Spleen (tissue), 11 donors: Measurements from ENCODE around the gene HABP2. TPM values are rescaled to one million over a fixed set of nuclear protein-coding genes. Genes with fewer than 3 reads are reported as not detected.

Experiments used
- DNase-seq: peaks from one replicate; pipeline ENCODE4 v3.0.0-alpha.2; 2020
- H3K27ac ChIP-seq, 8 donors: fragments of 200-600 bp; sonication (generic) in 7 of 8; 1 replicate in 4 of 8; 2 replicates in 4 of 8; pipeline versions ENCODE4 v1.5.0 to v1.8.0; 2016 to 2021; ENCODE audit warnings: inconsistent platforms in 4 of 8, mild to moderate bottlenecking in 4 of 8, moderate library complexity in 1 of 8
- H3K27me3 ChIP-seq, 7 donors: fragments of 200-600 bp; sonication (generic) in 6 of 7; replicated peaks in 1 of 7; 1 replicate in 4 of 7; 2 replicates in 3 of 7; pipeline versions ENCODE4 v1.5.0 to v1.8.0; 2016 to 2021; ENCODE audit warnings: inconsistent platforms in 3 of 7, mild to moderate bottlenecking in 1 of 7
- H3K36me3 ChIP-seq, 6 donors: fragments of 200-600 bp; sonication (generic) in 5 of 6; 1 replicate in 4 of 6; 2 replicates in 2 of 6; pipeline versions ENCODE4 v1.5.0 to v1.8.0; 2016 to 2021; ENCODE audit warnings: inconsistent platforms in 2 of 6
- H3K4me1 ChIP-seq, 6 donors: fragments of 200-600 bp; sonication (generic) in 5 of 6; 1 replicate in 3 of 6; 2 replicates in 3 of 6; pipeline versions ENCODE4 v1.5.0 to v1.8.0; 2016 to 2021; ENCODE audit warnings: inconsistent platforms in 3 of 6
- H3K4me3 ChIP-seq, 8 donors: fragments of 200-600 bp; sonication (generic) in 7 of 8; 1 replicate in 4 of 8; 2 replicates in 4 of 8; pipeline versions ENCODE4 v1.5.0 to v1.8.0; 2016 to 2021; ENCODE audit warnings: inconsistent platforms in 4 of 8, mild to moderate bottlenecking in 4 of 8, moderate library complexity in 2 of 8
- H3K9me3 ChIP-seq, 8 donors: fragments of 200-600 bp; sonication (generic) in 7 of 8; 1 replicate in 4 of 8; 2 replicates in 4 of 8; pipeline versions ENCODE4 v1.5.0 to v1.8.0; 2016 to 2021; ENCODE audit warnings: inconsistent platforms in 4 of 8
- POLR2A ChIP-seq, 3 donors: fragments of 450-650 bp; IDR thresholded peaks; one replicate each; pipeline ENCODE4 v1.5.1; 2017; ENCODE audit warnings: antibody characterized with exemption in 3 of 3, mild to moderate bottlenecking in 1 of 3
- POLR2AphosphoS5 ChIP-seq, 3 donors: sonication (generic); formaldehyde crosslinking; IDR thresholded peaks; one replicate each; pipeline ENCODE4 v1.5.1; 2017; ENCODE audit warnings: antibody characterized with exemption in 3 of 3
- WGBS, 5 donors: extraction: QIAGEN DNeasy Blood & Tissue Kit in 3 of 5; methylation state at CpG; one replicate each; pipeline versions ENCODE4 v1.1.5 to v1.1.7; 2013 to 2018; 5-methylcytosine and 5-hydroxymethylcytosine counted together
- intact Hi-C: fragments of 100-400 bp; cut with DNase I; formaldehyde crosslinking; loops from one replicate; pipeline ENCODE4 v1.15.0; 2023; ENCODE audit warnings: low total_unique reads
- polyA plus RNA-seq, 3 donors: library from polyadenylated mRNA; stranded (reverse); fragments of 200-250 nt; gene quantifications; one replicate each; pipeline ENCODE4 v1.2.1, GENCODE V29; 2013
- total RNA-seq, 7 donors: library from RNA; depleted of rRNA in 3 of 7; stranded (reverse); fragments of >200 nt in 3 of 7; fragmentation: NEBNext Ultra II Directional in 4 of 7; extraction: Animal tissue kit (Norgen Biotek cat#: 25700) in 4 of 7; gene quantifications; one replicate each; pipeline versions ENCODE4 v1.1.0 to v1.2.1, GENCODE V29; 2016 to 2021
- TF ChIP-seq, protein P1 (sequence below), 11 experiments: fragments of 200-600 bp in 7 of 11; fragments of 450-650 bp in 4 of 11; sonication (generic) in 4 of 11; IDR thresholded peaks in 8 of 11; conservative IDR thresholded peaks in 3 of 11; 1 replicate in 7 of 11; 2 replicates in 4 of 11; pipeline versions ENCODE4 v1.4.0 to v1.8.0; 2016 to 2021; ENCODE audit warnings: antibody characterized with exemption in 11 of 11, inconsistent platforms in 4 of 11, mild to moderate bottlenecking in 1 of 11
- donor health status: healthy with polysubstance abuse.
- donor health status: DM: no; HTN: no; CAD: no; lungs with moderate emphysema.
- donor health status: DM: no; HTN: no; CAD: no.
- donor health status: Bipolar disorder and iron deficiency.
- donor health status: healthy.
- donor health status: DM: no; HTN: no; CAD: no.
- donor health status: DM: yes; HTN: yes; CAD: no.

The HABP2 gene
- total and polyA plus RNA-seq, 10 donors, result not detected

DNA sequence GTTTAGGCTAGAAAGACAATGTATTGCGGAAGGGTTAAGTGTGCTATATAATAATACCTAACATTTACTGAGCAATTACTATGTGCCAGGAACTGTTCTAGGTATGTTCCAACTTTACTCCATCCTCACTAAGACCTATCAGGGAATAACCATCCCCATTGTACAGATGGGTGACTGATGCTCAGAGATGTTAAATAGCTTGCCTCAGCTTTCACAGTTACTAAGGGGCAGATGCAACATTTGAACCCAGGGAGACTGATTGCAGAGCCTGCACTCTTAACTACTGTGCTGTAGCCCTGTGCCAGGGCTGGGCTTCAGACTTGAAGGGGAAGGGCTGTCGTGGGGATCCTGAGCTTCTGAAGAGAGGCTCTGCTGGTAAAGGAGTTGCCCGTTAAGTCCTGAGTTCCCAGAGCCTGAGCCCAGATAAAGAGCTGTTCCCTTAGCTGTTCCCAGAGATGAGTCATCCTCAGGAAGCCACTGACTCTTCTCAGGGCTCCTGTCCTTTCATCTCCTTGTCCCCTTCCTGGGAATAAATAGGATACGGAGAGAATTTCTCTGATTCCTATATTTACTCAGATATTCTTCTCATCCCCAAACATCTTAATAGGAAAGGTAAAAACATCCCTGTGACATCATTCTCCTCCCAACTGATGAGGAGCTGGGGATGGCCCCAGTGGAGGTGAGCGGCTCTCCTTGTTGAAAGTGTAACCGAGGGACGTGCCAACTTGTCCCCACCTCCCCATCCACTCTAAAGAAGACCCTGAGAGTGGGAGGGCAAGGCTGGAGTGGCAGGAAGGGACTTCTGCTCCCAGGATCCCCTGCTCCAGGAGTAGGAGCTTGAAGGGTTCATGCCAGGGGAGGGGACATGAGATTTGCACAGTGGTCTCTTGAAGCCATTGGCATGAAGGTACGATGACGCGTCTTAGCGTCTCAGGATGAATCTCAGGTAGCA, 28.0 kb upstream of the HABP2 start:
- no peak overlapping the region for H3K4me3 ChIP-seq
- peaks cover 0 to 8% (median 2%) of the 10 kb centered on the region in 6 donors for H3K4me1 ChIP-seq
- no peaks in the 10 kb centered on the region for H3K9me3 ChIP-seq
- 85 to 92% (median 91%) methylated on average over 11 of the region's 11 CpGs for WGBS, 5 donors
- TF ChIP-seq POLR2AphosphoS5 (IDR thresholded peaks at IDR 0.05) (no peak), POLR2A (IDR thresholded peaks at IDR 0.05) (no peak)
- TF ChIP-seq, protein P1, sequence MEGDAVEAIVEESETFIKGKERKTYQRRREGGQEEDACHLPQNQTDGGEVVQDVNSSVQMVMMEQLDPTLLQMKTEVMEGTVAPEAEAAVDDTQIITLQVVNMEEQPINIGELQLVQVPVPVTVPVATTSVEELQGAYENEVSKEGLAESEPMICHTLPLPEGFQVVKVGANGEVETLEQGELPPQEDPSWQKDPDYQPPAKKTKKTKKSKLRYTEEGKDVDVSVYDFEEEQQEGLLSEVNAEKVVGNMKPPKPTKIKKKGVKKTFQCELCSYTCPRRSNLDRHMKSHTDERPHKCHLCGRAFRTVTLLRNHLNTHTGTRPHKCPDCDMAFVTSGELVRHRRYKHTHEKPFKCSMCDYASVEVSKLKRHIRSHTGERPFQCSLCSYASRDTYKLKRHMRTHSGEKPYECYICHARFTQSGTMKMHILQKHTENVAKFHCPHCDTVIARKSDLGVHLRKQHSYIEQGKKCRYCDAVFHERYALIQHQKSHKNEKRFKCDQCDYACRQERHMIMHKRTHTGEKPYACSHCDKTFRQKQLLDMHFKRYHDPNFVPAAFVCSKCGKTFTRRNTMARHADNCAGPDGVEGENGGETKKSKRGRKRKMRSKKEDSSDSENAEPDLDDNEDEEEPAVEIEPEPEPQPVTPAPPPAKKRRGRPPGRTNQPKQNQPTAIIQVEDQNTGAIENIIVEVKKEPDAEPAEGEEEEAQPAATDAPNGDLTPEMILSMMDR (IDR thresholded peaks at IDR 0.05 in 8 of 11, conservative IDR thresholded peaks at IDR 0.05 in 3 of 11), result no peak
- peaks cover 0 to 18% (median 0%) of the 10 kb centered on the region in 7 donors for H3K27me3 ChIP-seq
- intact Hi-C loops, result no loop called here
- no peak overlapping the region for H3K27ac ChIP-seq
- no peak for DNase-seq
- H3K36me3 ChIP-seq, result no peaks in the 10 kb centered on the region

DNA sequence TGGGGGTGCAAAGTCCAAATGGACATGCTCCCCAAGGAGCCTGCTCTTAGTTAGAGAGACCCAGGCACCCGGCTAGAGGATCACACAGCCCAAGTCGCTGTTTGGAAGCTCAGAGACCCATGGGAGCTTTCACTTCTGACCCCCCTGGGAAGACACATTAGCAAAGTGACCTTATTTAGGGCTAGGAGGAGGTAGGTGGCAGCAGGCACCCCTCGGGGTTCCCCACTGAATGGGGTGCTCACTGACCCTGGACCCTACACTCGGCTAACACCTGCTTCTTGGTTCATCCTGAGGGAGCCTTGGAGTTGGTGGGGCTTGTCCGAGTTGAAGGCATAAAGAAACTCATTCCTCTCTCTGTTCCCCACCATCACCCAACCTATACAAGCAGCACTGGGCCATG, 27.1 kb upstream of the HABP2 start:
- Histone ChIP-seq H3K27ac (no peak overlapping the region), H3K9me3 (no peaks in the 10 kb centered on the region), H3K36me3 (no peaks in the 10 kb centered on the region), H3K27me3 (peaks cover 0 to 18% (median 0%) of the 10 kb centered on the region in 7 donors), H3K4me3 (no peak overlapping the region), H3K4me1 (peaks cover 0 to 6% (median 2%) of the 10 kb centered on the region in 6 donors)
- no peak for DNase-seq
- WGBS, 5 donors, result 70 to 94% (median 85%) methylated on average over 5 of the region's 5 CpGs
- intact Hi-C loops, result no loop called here
- no peak for TF ChIP-seq POLR2A (IDR thresholded peaks at IDR 0.05)
- TF ChIP-seq POLR2AphosphoS5 (IDR thresholded peaks at IDR 0.05), result no peak
- TF ChIP-seq, protein P1 (IDR thresholded peaks at IDR 0.05 in 8 of 11, conservative IDR thresholded peaks at IDR 0.05 in 3 of 11), result no peak

DNA sequence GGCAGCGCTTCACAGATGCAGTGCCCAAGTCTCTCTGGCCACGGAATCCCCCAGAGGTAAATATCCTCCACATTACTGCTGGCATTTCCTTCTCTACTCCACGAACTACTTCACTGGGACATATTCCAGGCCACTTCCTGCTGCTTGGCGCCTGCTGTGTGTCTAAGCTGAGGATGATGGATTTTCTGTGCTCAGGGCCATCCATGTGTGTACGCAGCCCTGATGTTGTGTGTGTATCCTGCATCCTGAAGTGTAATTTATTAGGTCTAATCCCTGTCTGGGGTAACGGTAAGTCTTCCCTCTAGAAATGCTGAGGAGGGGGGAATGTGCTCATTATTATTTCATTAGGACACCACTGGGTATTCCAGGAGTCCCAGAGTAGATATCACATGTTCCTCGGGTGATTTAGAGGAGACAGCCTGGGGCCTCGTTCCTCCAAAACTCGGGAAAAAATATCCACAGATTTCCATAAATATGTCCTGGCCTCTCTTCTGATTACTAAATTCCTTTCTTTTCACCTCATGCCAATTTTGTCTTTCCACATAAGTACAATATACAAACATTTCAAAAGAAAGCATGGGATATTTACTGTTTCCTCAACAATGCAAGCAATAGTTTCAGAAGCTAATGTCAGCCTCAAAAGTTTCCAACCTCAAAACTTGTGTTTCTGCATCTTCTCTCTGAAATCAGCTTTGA, 25.5 kb upstream of the HABP2 start:
- WGBS, 5 donors, result 41 to 61% (median 49%) methylated on average over 9 of the region's 9 CpGs
- H3K9me3 ChIP-seq, result no peaks in the 10 kb centered on the region
- intact Hi-C loops, result no loop called here
- no peak overlapping the region for H3K27ac ChIP-seq
- TF ChIP-seq, protein P1 (IDR thresholded peaks at IDR 0.05 in 8 of 11, conservative IDR thresholded peaks at IDR 0.05 in 3 of 11), result no peak
- TF ChIP-seq POLR2AphosphoS5 (IDR thresholded peaks at IDR 0.05) (no peak), POLR2A (IDR thresholded peaks at IDR 0.05) (no peak)
- DNase-seq, result no peak
- H3K4me1 ChIP-seq, result peaks cover 0 to 6% (median 0%) of the 10 kb centered on the region in 6 donors
- no peak overlapping the region for H3K4me3 ChIP-seq
- no peaks in the 10 kb centered on the region for H3K36me3 ChIP-seq
- H3K27me3 ChIP-seq, result peaks cover 0 to 18% (median 0%) of the 10 kb centered on the region in 7 donors

DNA sequence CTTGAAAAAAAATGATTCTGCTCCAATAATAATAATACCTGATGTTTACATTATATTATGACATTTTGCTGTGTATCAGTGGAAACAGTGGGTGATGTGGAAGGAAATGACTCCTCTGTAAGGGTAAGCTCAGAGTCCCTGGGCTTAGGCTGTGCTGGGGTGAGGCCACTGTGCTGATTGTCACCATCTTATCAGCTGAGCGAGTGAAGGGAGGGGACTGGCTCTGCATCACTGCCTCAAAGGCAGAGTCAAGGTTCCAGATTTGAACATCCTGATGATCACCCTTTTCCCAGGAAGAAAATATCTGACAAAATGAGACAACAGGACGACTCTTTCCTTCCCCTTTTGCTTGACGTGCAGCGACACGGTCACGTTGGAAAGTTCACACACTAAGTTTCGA, 24.0 kb upstream of the HABP2 start:
- peaks cover 0 to 22% (median 0%) of the 10 kb centered on the region in 7 donors for H3K27me3 ChIP-seq
- intact Hi-C loops, result no loop called here
- H3K36me3 ChIP-seq, result no peaks in the 10 kb centered on the region
- no peak overlapping the region for H3K27ac ChIP-seq
- no peaks in the 10 kb centered on the region for H3K9me3 ChIP-seq
- H3K4me1 ChIP-seq, result no peaks in the 10 kb centered on the region
- TF ChIP-seq POLR2A (IDR thresholded peaks at IDR 0.05), result no peak
- H3K4me3 ChIP-seq, result no peak overlapping the region
- no peak for DNase-seq
- 54 to 71% (median 67%) methylated on average over 7 of the region's 7 CpGs for WGBS, 5 donors
